Measurements from ENCODE around the gene SYNDIG1. TPM values are rescaled to one million over a fixed set of nuclear protein-coding genes. Genes with fewer than 3 reads are reported as not detected.
"Not testable (repeated sequence)": the region's sequence is repeated elsewhere in the genome, so short reads cannot be mapped to it uniquely, and the experiment has no call there.

Gene SYNDIG1
- total RNA-seq, 1 donor from 2014 or later, result 17.6 TPM

DNA sequence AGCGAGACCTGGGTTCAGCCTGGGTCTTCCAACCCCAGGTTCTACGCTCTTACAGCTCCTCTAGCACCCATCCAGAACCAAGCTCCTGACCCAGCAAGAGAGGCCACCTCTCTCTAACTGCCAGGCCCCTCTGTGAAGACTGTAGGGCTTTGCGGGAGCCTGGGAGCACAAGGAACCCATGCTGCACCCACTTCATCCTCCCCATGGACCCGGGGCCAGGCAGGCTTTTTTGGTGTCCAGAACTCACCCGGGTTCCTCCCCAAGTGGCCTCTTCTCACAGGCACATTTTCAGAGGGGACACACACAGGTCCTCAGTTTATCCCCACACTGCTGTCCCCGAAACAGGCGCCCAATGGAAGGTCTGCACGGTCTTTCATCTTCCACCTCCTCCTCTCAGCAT is 145.9 kb downstream of the SYNDIG1 start:
- intact Hi-C loops (cut with DNase I), result loop anchor here (10.0 kb wide), 1 partner anchor 111 kb away; no protein-coding TSS in a partner anchor
- DNase-seq (ENCODE audit: low spot score), result no peak

DNA sequence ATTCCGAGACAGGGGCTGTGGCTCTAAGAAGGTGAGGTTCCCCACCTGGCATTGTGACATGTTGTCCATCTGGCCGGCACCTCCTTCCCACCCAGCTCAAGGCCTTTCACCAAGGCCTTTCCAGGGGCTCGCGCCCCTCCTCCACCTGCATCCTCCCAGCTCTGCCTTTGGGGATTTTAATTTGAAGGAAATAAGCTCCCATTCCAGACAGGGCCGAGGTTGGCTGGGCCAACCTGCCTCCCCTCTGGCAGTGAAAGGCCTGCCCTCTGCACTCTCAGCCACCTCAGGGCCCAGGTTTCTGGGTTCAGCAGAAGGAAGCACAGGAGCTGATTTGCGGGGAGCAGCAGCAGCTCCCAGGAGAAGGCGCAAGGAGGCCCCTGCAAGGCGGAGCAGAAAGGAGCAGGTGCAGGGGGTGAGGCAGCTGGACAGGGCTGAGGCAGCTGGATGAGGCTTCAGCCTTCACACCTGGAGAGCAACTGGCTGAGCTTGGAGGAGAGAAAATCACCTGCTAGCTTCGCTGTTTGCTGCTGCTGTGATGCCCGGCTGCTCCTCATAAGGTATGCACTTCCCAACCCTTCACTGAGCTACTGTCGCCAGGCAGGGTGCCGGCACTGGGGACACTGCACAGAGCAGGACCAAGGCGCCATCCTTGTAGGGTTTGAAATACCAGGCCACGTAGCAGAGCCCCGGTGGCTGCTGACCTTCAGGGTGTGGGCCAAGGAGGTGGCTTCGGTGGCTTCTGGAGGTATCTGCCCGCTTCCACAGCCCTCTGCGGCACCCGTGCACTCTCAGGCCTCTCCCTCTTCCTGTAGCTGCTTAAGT is 147.0 kb downstream of the SYNDIG1 start:
- no peak for DNase-seq (ENCODE audit: low spot score)
- intact Hi-C loops (cut with DNase I), result loop anchor here (10.0 kb wide), 1 partner anchor 112 kb away; no protein-coding TSS in a partner anchor

GRCh38 chr20:24617080-24617432 is 147.6 kb downstream of the SYNDIG1 start:
- no peak for DNase-seq (ENCODE audit: low spot score)
- intact Hi-C loops (cut with DNase I), result loop anchor here (10.0 kb wide), 1 partner anchor 112 kb away; no protein-coding TSS in a partner anchor

DNA sequence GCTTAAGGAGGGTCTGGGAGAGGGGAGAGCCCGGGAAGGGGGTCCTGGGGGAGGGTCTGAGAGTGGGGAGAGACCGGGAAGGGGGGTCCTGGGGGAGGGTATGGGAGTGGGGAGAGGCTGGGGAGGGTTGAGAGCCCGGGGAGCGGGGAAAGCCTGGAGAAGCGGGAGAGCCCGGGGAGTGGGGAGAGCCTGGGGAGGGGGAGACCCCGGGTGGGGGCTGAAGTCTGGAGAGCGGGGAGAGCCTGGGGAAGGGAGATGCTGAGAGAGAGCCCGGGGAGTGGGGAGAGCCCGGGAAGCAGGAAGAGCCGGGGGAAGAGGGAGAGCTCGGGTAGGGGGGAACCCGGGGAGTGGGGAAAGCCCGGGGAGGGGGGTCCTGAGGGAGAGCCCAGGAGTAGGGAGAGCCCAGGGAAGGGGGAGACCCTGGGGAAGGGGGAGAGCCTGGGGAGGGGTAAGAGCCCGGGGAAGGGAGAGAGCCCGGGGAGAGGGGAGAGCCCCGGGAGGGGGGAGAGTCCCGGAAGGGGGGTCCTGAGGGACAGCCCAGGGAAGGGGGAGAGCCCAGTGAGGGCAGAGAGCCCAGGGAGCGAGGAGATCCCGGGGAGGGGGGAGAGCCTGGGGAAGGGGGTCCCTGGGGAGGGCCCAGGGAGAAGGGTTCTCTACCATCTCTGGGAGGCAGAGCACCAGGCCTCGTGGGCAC is 148.5 kb downstream of the SYNDIG1 start:
- intact Hi-C loops (cut with DNase I), result loop anchor here (10.0 kb wide), 1 partner anchor 113 kb away; no protein-coding TSS in a partner anchor
- DNase-seq (ENCODE audit: low spot score), result no peak

GRCh38 chr20:24618739-24619138 is 149.3 kb downstream of the SYNDIG1 start:
- intact Hi-C loops (cut with DNase I), result loop anchor here (10.0 kb wide), 1 partner anchor 114 kb away; no protein-coding TSS in a partner anchor
- no peak for DNase-seq (ENCODE audit: low spot score)

DNA sequence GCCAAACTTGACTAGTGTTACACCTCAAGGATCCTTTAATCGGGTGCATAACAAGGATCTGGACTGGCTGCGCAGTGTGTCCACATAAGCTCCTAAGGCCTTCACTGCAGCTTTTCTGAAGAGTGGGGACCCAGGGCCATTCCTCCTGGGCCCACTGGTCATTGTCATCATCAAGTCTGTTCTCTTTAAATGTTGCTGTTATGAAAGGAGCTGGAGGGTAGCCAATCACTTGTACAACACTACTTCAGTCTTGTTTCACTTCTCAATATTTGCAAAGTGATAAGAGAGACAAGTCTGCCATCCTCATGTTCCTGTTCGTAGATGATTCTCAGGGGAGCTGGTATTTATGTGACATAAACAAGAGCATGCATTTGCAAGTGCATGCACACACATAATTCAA is 149.8 kb downstream of the SYNDIG1 start:
- intact Hi-C loops (cut with DNase I), result loop anchor here (10.0 kb wide), 1 partner anchor 114 kb away; no protein-coding TSS in a partner anchor
- no peak for DNase-seq (ENCODE audit: low spot score)

GRCh38 chr20:24620937-24621519 is 151.6 kb downstream of the SYNDIG1 start:
- intact Hi-C loops (cut with DNase I), result no loop called here
- no peak for DNase-seq (ENCODE audit: low spot score)

DNA sequence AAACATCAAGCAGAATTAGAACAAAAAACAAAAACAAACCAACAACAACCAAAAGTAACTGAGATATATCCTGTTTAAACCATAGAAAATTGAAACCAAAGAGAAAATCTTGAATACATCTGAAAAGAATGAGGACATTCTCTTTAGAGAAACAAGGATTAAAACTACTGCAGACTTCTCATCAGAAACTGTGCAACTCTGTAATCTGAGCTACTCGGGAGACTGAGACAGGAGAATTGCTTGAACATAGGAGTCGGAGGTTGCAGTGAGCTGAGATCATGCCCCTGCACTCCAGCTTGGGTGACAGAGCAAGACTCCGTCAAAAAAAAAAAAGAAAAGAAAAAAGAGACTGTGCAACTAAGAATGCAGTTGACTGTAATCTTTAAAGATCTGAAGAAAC is 153.4 kb downstream of the SYNDIG1 start:
- intact Hi-C loops (cut with DNase I), result no loop called here
- no peak for DNase-seq (ENCODE audit: low spot score)

DNA sequence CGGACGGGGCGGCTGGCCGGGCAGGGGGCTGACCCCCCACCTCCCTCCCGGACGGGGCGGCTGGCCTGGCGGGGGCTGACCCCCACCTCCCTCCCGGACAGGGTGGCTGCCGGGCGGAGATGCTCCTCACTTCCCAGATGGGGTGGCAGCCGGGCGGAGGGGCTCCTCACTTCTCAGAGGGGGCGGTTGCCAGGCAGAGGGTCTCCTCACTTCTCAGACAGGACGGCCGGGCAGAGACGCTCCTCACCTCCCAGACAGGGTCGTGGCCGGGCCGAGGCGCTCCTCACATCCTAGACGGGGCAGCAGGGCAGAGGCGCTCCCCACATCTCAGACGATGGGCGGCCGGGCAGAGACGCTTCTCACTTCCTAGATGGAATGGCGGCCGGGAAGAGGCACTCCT is 156.7 kb downstream of the SYNDIG1 start:
- DNase-seq (ENCODE audit: low spot score); intact Hi-C loops (cut with DNase I): not testable (repeated sequence)

- no peak for DNase-seq (ENCODE audit: low spot score)
- intact Hi-C loops (cut with DNase I), result no loop called here
Observed at GRCh38 chr20:24627291-24627690, 157.9 kb downstream of the SYNDIG1 start.

DNA sequence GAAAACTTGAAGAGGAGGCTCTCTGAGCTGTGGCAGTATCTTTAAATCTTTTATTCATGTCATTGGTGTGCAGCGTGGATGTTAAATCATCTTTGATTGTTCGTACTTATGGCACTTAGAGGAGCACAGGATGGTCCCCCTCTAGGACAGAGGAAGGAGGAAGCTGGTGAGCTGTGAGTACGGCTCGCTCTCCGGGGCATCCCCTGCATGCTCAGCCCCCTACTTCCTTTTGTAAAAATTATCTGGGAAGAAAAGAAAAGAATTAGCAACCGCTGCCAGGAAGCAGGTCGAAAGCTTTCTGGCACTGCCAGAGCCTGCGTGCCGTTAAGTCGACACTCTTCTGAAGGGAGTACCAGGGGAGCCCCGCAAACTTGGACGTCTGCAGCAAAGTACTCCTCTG is 158.5 kb downstream of the SYNDIG1 start:
- intact Hi-C loops (cut with DNase I), result no loop called here
- DNase-seq (ENCODE audit: low spot score), result no peak

DNA sequence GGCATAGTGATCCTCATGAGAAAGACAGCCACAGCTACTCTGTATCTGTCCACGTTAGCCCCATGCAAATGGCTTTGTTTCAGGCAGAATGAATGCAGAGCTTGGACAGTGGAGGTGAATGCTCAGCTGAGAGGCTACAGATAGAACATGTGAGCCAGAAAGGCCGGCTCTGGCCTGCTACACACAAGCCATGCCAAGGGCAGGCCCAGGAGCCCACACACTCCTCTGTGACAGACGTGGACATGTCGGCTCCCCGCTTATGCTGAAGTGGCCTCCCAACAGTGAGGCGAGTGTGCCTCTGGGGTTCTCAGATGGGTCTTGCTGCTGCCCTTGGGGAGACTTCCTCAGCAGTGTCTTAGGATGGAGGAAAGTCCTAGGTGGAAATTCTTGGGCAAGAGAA is 159.6 kb downstream of the SYNDIG1 start:
- intact Hi-C loops (cut with DNase I), result no loop called here
- DNase-seq (ENCODE audit: low spot score), result no peak

DNA sequence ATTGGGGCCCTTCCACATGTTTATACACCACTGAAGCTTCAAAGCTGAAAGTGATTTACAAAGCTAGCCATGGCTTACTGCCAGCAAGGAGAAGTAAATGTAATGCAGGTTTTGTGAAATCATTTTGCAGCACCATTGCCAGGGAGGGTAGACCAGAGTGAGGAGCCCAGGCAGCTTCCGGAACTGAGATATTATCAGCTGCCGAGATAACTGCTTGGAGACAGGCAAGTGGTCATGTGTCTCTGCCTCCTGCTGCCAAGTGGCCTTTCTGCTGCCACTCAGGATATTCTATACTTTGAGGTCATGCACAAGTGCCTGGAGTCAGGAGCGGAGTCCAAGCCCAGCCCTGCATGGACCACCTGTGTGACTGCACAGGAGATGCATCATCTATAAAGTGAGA is 160.2 kb downstream of the SYNDIG1 start:
- no peak for DNase-seq (ENCODE audit: low spot score)
- intact Hi-C loops (cut with DNase I), result loop anchor here (10.0 kb wide), 1 partner anchor 165 kb away; the partner anchor contains the start of gene SYNDIG1

GRCh38 chr20:24630486-24631172 is 161.2 kb downstream of the SYNDIG1 start:
- no peak for DNase-seq (ENCODE audit: low spot score)
- intact Hi-C loops (cut with DNase I), result loop anchor here (10.0 kb wide), 1 partner anchor 166 kb away; the partner anchor contains the start of gene SYNDIG1

GRCh38 chr20:24631173-24631505 is 161.7 kb downstream of the SYNDIG1 start:
- intact Hi-C loops (cut with DNase I), result loop anchor here (10.0 kb wide), 1 partner anchor 166 kb away; the partner anchor contains the start of gene SYNDIG1
- no peak for DNase-seq (ENCODE audit: low spot score)

- DNase-seq (ENCODE audit: low spot score), result no peak
- intact Hi-C loops (cut with DNase I), result loop anchor here (10.0 kb wide), 1 partner anchor 168 kb away; the partner anchor contains the start of gene SYNDIG1
Observed at GRCh38 chr20:24632581-24632980, 163.2 kb downstream of the SYNDIG1 start.

GRCh38 chr20:24633026-24633425 is 163.6 kb downstream of the SYNDIG1 start:
- intact Hi-C loops (cut with DNase I), result loop anchor here (10.0 kb wide), 1 partner anchor 168 kb away; the partner anchor contains the start of gene SYNDIG1
- no peak for DNase-seq (ENCODE audit: low spot score)

GRCh38 chr20:24633521-24633920 is 164.1 kb downstream of the SYNDIG1 start:
- intact Hi-C loops (cut with DNase I), result loop anchor here (10.0 kb wide), 1 partner anchor 169 kb away; the partner anchor contains the start of gene SYNDIG1

DNA sequence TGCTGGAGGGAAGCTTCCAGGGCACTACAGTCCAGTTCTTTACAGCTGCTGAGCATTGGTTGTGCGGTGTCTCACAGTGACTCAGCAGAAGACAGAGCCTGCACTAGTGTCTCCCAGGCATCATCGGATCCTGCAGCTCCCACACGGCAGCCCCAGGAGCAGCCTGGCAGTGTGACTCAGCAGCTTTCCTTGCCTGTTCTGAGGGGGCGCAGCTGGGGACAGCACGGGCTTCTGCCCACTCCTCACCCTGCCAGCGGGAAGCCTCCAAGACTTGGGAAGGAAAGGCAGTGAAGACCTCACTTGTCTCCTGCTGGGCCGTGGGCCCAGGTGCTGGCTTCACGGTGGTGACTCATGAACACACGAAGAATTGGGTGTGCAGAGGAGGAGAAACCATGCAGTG is 165.4 kb downstream of the SYNDIG1 start:
- DNase-seq (ENCODE audit: low spot score), result peak; percentile 75
- intact Hi-C loops (cut with DNase I), result loop anchor here (10.0 kb wide), 1 partner anchor 170 kb away; the partner anchor contains the start of gene SYNDIG1

More at GRCh38 chr20:24633521-24633920, 164.1 kb downstream of the SYNDIG1 start:
- no peak for DNase-seq (ENCODE audit: low spot score)
